Activated T-helper 1 cell treated with anti-CD3 and anti-CD28 coated beads, Interleukin-2, amount 50 U/mL, for 16 hours (primary cell): ENCODE measurements around the gene FCN1.

Experiments used
- DNase-seq, 2 donors: peaks; one replicate each; pipeline ENCODE4 v3.0.0-alpha.2; 2020; ENCODE audit warnings: low read depth in 1 of 2, low spot score in 1 of 2

FCN1 gene

DNA sequence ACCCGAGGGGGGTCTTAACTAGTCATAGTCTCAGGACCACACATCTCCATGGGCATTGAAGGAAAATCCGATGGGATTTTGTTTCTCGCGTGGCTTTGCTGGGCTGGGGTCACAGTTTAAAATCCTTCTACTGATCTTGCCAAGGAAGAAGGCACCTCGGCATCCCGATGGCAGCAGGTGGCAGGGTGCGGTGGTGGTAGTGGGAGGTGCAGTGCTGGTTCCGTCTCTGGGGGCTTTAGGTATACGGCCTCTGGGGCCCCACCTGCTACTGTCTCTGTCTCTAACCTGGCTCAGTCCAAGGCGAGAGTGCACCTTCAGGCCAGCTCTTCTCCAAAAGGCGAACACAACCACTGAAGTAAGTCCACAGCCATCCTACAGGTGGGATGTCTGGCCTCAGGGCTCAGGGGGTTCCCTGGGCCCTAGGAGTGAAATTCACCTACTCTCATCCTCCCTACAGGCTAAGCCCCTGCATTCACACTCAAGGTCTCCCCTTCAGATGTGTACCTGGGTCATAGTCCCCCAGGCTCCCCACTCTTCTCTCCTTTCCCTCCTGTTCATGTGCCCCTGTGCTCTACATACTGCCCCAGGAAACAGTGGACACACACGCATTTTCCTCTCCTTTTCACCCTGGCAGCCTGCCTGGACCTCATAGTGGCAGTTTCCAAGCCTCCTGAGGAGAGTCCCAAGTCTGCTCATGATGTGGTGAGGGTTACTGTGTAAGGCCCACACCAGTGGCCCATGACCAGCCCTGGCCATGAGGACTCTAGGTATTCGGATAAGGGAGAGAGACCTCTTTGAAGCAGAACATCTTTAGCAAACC is 37.8 kb downstream of the FCN1 start:
- no peak for DNase-seq

- no peak for DNase-seq
Observed at GRCh38 chr9:134877541-134877940, 40.2 kb downstream of the FCN1 start.

DNA sequence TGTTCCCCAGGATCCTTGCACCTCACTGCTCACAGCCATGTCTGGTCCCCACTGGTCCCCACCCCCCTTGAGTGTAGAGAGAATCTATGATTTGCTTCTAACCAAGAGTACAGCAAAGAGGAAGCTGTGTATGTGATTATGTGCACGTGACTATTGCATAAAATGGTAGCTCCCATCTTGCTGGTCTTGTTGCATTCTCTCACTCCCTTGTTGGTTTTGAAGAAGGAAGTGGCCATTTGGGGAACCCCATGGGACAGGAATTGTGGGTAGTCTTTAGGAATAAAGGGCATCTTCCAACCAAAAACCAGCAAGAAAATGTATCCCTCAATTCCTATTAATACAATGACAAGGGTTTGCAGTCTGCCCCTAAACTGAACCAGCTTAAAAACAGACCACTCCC is 42.3 kb downstream of the FCN1 start:
- no peak for DNase-seq

GRCh38 chr9:134872482-134873231 is 45.1 kb downstream of the FCN1 start:
- DNase-seq, result no peak

DNA sequence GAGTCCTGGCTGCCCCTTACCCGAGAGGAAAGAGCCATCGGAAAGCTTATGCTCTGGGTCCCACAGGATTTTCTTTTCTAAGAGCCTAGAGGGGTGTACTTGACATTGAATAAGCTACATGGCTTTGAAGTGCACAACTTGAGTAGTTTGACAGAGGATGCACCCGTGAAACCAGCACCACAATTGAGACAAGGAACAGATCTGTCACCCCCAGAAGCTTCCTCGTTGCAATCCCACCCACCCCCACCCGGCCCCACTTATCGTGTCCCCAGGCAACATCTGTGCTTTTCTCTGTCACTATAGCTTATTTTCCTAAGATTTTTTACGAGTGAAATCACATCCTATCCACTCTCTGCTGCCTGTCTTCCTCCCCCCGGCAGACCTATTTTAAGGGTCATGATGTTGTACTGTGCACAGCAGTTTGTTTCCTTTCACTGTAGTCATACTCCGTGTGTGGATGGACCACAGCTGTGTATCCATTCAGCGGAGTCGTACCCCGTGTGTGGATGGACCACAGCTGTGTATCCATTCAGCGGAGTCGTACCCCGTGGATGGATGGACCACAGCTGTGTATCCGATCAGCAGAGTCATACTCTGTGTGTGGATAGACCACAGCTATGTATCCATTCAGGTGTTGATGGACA is 45.9 kb downstream of the FCN1 start:
- no peak for DNase-seq

DNA sequence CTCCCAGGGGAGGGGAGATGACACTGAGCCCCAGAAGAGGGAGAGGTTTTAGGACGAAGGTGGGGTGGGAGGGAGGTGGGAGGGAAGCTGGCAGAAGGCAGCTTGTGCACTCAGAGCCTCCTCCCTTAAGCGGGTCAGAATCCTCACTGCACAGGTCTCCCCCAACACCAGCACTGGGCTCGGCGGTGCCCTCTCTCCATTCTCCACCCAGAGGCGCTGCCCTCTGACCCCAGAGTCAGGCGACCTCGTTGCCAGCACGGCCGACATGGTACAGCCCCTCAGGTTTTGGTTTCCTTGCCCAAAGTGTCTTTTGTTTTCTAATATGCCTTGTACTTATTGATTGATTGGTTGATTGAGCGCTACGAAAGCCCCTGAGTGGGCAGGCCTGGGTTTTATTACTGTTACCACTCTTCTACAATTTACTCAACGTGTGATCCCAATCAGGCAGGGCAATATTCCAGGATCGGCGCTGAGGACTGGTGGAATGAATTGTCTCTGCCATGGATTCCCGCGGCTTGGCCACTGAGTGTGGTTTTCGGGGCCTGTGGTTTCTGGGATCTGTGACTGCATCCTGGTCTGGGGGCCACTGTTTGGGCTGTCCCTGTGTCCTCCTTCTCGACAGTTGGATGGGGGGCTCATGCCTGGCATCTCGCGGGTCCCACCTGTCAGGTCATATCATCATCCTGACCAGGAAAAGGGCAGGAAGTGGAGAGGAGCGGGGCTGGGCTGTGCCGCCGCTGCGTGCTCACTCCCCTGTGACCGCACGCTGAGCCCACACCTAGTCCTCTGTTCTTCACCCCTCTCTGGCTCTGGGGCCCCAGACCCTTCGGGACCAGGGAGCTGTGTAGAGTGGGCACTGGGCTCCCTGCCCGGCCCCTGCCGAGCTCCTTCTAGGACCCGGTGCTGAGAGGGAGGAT is 46.7 kb downstream of the FCN1 start:
- no peak for DNase-seq

DNA sequence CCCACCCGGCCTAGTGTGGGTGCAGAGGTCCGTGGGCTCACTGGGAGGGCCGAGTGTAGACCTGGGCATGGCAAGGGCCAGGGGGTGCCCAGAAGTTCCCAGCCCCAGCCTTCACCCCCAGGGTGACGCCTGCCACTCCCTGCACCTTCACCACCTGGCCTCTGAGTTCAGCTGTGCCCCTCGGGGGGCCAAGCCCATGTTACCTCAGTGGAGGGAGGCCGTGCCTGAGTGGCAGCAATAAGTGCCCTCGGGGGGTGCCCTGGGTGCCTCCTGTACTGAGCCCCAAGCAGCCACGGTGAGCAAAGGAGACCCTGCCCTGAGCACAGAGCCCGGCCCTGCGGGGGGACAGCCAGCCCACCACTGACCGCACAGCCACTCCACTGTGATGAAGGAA is 47.4 kb downstream of the FCN1 start:
- DNase-seq, result no peak

DNA sequence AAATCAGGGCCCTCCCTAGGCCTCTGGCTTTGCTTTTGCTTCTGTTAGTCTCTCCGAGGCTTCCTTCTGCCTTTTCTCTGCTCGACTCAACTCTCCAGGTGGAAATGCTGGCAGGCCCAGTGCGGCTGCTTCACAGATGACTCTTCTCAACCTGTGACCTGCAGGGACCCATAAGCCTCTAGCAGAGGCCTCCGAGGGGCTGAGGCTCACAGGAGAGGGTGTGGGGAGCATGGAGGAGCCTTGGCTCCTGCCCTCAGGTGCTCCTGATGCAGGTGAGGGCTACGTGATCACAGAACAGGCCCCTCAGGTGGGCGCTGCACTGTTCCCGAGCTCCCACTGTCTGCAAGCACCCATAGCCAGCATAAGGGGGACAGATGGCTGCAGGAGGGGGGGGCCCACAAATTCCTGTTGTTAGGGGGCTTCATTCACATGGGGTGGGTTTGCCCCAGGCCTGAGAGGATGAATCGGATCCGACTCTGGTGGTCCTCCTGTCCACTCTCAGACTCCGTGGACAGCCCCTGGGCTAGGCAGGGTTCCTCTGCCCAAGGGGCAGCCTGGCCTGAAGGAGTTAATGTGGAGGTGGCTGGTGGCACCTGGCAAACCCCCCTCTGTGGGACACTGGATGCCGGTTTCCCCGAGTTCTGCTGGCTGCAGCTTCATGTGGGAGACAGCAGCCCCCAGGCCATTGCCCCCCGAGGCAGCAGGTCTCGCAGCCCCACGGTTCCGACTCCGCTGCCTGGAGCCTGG is 48.0 kb downstream of the FCN1 start:
- DNase-seq, result no peak

GRCh38 chr9:134868751-134869553 is 48.8 kb downstream of the FCN1 start:
- no peak for DNase-seq

DNA sequence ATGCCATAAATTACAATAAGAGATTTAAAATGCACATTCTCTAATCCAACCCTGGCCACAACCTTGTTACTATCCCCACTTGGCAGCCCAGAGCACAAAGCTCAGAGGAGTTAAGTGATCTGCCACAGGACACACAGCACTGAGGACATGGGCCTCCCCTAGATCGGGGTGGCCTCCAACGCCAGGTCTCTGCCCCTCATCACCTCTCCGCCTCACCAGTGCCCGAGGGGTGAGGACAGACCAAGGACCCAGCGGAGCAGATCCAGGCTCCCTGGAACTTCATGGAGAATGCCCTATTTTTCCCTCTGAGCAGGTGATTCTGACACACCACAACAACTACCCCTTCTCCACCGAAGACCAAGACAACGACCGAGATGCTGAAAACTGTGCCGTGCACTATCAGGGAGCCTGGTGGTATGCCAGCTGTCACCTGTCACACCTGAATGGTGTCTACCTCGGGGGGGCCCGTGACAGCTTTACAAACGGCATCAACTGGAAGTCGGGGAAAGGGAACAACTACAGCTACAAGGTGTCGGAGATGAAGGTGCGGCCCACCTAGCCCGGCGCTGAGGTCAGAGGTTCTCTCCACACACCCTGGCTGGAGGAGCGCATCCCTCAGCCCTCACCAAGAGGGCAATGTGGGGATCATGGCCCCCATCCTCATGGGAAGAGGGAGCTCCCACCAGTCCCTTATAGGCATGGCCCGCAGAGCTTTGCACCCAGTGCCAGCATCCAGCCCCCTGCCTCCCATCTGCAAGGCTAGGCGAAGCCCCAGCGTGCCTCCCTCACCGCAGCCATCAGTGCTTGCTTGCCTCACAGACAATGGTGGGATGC is 49.6 kb downstream of the FCN1 start:
- no peak for DNase-seq

DNA sequence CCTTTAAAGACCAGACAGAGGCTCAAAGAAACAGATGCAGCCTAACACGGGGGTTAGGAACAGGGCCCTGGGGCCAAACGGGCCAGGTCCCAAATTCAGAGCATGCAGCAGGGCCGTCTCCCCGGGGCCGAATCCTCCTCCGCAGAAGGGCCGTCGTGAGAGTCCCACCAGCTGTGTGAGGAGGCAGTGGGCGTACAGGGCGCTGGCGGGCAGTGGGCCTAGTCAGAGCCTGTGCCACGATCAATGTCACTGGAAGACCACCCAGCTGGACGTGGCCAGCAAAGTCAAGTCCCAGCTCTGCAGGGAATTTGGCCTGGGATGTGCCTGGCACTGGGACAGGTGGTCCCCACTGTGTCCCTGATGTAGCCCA is 52.9 kb downstream of the FCN1 start:
- DNase-seq, result no peak

DNA sequence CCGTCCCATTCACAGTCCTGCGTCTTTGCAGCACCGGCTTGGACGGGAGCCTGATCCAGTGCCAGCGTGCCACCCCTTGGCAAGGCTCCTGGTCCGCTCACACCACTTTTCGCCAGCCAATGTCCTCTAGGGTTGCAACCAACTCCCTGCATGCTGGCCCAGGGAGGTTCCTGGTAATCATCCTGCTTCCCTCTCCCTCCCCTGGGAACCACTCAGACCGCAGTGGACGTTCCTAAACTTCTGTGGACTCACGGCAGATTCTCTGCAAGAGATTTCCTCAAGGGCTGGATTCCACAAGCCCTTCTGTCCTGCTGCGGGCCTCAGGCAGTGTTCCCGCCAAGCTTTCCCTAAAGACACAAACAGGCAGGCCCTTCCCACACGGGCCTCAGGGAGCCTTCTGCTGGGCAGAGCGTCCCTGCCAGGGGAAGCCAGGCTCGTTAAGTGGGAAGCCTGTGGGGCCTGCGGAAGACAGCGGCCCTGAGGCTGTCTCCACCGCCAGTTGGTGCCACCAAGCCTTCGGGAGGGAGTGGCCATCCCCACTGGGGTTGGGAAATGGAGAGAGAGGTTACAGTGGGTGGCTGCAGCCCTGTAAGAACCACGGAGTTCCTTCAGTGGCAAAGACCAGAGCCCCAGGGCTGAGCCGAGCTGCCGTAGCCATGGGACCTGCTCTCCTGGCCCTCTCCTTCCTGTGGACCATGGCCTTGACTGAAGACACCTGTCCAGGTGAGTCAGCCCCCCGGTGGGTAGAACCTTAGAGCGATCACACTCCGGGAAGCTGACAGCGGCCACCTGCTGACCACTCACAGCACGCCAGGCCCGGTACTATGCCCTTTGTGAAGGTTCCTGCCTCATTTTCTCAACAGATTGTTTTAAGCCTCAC is 53.5 kb downstream of the FCN1 start:
- no peak for DNase-seq

DNA sequence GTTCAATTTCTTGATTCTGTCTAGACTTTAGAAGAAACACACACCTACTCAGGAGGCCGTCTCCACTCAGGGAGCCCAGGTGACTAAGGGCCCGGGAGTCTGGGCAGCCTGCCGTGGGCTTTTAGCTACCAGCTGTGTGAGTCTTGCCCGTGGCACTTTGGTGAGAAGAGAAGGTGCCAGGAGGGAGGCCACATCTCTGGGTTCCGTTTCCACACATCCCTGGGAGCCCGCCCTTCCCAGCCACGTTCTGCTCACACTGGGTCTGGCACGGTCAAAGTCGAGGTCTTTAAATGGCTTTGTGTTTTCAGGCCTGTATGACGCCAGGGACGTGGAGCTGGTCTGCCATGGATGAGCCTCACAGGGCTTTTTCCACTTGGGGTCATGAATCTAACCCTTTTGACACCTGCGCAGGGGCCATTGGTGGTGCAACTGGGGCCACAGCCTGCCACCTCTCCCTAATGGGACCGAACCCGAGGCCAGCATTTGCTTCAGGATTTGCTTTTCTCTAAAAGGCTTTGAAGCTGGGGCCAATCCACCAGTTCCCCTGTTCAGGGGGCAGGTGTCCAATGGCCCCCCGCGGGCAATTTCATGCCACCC is 54.3 kb downstream of the FCN1 start:
- no peak for DNase-seq

- no peak for DNase-seq
Observed at GRCh38 chr9:134861595-134862334, 55.9 kb downstream of the FCN1 start.

DNA sequence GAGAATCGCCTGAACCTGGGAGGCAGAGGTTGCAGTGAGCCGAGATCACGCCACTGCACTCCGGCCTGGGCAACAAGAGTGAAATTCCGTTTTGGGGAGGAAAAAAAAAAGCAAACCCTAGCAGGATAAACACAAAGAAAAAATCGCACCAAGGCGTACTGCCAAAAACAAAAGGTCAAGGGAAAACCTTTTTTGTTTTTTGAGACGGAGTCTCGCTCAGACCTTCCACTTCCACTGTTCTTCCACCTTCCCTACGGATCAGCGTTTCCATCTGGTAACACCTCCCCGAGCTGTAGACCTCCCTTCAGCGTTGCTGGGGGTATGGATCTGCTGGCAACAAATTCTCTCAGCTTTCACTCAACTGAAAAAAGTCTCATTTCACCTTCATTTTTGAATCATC is 57.2 kb downstream of the FCN1 start:
- no peak for DNase-seq

DNA sequence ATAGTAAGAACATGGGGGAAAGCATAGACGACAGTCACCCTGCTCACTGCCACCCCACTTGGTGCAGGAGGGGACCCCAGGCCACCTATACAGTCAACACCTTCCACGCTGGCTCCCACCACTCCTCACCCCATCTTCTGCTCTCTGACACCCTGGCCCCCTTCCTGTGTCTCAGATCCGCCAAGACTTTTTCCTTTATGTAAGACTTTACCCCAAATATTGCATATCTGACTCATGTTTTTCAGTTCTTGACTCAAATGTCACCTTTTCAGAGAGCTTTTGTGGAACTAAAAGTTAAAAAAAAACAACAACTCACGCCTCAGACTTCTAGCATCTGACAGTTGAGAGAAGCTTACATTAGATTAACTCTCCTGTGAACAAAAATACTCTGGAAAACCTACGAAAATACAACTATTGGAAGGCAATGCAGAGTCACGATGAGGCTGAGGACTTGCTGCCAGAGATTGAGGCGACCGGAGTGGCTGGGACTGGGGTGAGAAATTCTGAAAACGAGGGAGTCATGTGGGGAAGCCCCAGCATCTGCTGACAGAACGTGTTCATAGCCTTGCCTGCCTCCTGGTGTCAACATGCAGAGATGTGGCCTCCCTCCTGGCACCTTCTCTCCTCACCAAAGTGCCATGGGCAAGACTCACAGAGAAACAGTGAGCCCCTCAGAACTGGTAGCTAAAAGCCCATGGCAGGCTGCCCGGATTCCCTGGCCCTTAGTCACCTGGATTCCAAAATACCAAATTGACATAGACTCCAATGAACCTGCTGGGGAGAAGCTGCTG is 59.5 kb downstream of the FCN1 start:
- no peak for DNase-seq
